Measurements from ENCODE around the gene LRRC49. TPM values are rescaled to one million over a fixed set of nuclear protein-coding genes. Genes with fewer than 3 reads are reported as not detected.
"Not testable (repeated sequence)": the region's sequence is repeated elsewhere in the genome, so short reads cannot be mapped to it uniquely, and the experiment has no call there.

The LRRC49 gene
- total RNA-seq, 2 experiments from 2014 or later: not detected

DNA sequence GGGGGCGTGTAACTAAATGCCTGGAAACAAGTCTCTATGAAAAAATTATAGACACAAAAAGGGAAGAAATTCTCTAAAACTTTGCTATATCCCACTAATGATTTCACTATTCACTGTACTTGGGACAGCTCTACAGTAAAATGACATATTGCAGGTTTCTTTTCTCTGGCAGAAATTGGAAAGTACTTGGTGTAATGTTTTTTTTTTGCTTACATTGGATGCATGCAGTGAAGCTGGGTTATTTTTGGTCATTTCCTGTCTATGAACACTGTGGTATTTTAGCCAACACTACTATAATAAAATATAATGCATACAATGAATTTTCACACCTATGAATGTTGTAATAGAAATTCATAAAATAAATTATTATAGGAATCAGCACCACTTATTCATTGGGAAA is 109.7 kb downstream of the LRRC49 start:
- no peak overlapping the region for H3K4me3 Mint-ChIP-seq
- peaks cover 13% of the 10 kb centered on the region for H3K9me3 Mint-ChIP-seq
- H3K36me3 Mint-ChIP-seq (ENCODE audit: low read depth): no peaks in the 10 kb centered on the region
- POLR2A ChIA-PET: no interaction called here
- peaks cover 28% of the 10 kb centered on the region for H3K27me3 Mint-ChIP-seq
- intact Hi-C loops (cut with micrococcal nuclease): no loop called here
- no peak for DNase-seq
- ATAC-seq: no peak
- H3K4me1 Mint-ChIP-seq (ENCODE audit: low read depth): no peaks in the 10 kb centered on the region
- H3K27ac Mint-ChIP-seq: no peak overlapping the region
- CTCF ChIA-PET: no interaction called here
- TF ChIP-seq, protein P1, sequence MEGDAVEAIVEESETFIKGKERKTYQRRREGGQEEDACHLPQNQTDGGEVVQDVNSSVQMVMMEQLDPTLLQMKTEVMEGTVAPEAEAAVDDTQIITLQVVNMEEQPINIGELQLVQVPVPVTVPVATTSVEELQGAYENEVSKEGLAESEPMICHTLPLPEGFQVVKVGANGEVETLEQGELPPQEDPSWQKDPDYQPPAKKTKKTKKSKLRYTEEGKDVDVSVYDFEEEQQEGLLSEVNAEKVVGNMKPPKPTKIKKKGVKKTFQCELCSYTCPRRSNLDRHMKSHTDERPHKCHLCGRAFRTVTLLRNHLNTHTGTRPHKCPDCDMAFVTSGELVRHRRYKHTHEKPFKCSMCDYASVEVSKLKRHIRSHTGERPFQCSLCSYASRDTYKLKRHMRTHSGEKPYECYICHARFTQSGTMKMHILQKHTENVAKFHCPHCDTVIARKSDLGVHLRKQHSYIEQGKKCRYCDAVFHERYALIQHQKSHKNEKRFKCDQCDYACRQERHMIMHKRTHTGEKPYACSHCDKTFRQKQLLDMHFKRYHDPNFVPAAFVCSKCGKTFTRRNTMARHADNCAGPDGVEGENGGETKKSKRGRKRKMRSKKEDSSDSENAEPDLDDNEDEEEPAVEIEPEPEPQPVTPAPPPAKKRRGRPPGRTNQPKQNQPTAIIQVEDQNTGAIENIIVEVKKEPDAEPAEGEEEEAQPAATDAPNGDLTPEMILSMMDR (IDR thresholded peaks at IDR 0.05): no peak

DNA sequence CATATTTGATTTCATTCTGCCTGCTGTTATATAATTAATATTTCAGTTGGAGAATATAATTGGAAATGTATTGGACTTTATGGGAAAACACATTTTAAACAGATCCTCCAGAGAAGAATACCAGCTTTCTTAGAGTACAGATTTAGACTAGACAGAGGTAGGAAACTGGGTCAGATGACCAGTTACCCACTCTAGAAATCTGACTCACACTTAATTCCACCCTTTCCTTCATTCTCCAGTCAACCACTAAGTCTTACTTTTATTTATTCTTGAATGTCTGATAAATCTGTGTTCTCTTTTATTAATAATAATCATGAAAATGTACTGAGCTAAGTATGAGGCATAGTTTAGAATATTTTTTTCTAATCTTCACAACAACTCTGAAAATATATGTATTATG is 110.7 kb downstream of the LRRC49 start:
- Mint-ChIP-seq H3K36me3 (ENCODE audit: low read depth) (no peaks in the 10 kb centered on the region), H3K4me3 (no peak overlapping the region), H3K27me3 (peaks cover 26% of the 10 kb centered on the region), H3K9me3 (peaks cover 11% of the 10 kb centered on the region), H3K27ac (no peak overlapping the region), H3K4me1 (ENCODE audit: low read depth) (no peaks in the 10 kb centered on the region)
- DNase-seq: no peak
- ChIA-PET CTCF (no interaction called here), POLR2A (no interaction called here)
- TF ChIP-seq, protein P1 (IDR thresholded peaks at IDR 0.05): no peak
- intact Hi-C loops (cut with micrococcal nuclease): no loop called here
- ATAC-seq: no peak

DNA sequence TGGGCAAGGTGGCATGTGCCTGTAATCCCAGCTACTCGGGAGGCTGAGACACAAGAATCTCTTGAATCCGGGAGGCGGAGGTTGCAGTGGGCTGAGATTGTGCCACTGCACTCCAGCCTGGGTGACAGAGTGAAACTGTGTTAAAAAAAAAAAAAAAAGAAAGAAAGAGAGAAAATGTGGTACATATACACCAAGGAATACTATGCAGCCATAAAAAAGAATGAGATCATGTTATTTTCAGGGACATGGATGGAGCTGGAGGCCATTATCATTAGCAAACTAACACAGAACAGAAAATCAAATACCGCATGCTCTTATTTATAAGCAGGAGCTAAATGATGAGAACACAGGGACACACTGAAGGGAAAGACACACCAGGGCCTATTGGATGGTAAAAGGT is 111.9 kb downstream of the LRRC49 start:
- POLR2A ChIA-PET; H3K36me3 Mint-ChIP-seq (ENCODE audit: low read depth); intact Hi-C loops (cut with micrococcal nuclease); CTCF ChIA-PET; H3K4me1 Mint-ChIP-seq (ENCODE audit: low read depth); H3K27ac Mint-ChIP-seq; H3K9me3 Mint-ChIP-seq; DNase-seq; ATAC-seq; H3K4me3 Mint-ChIP-seq: not testable (repeated sequence)
- peaks cover 28% of the 10 kb centered on the region for H3K27me3 Mint-ChIP-seq

- Mint-ChIP-seq H3K27ac (no peak overlapping the region), H3K4me3 (no peak overlapping the region), H3K4me1 (ENCODE audit: low read depth) (no peaks in the 10 kb centered on the region), H3K9me3 (no peaks in the 10 kb centered on the region), H3K36me3 (ENCODE audit: low read depth) (no peaks in the 10 kb centered on the region), H3K27me3 (peaks cover 28% of the 10 kb centered on the region)
- POLR2A ChIA-PET: no interaction called here
- CTCF ChIA-PET: no interaction called here
- intact Hi-C loops (cut with micrococcal nuclease): no loop called here
- no peak for ATAC-seq
- TF ChIP-seq, protein P1 (IDR thresholded peaks at IDR 0.05): no peak
- no peak for DNase-seq
Measured at GRCh38 chr15:71005895-71006294, 113.3 kb downstream of the LRRC49 start.

DNA sequence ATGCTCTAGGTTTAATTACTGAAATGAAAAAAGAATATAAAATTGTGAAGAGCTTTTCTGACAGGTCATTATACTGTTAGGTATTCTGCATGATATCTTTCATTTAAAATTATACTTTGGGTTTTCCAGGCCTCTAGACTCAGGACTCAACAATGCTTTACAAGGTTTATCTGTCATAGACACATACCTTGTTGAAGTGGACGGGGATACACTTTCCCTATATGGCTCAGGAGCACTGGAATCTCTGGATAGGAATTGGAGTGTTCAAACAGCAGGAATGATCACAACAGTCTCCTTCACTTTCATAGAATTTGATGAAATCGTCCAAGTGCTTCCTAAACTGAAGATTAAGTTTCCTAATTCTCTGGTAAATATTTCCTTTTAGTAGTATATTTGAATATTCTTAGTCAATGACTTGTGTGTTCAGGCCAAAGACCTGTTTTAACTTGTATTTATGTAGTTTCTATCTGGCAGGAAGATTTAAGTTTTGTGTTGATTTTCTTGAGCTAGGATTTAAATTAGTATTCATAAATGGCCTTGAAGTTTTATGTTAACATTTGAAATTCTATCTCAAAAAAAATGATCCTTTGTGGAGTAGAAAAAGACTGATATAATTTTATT is 115.7 kb downstream of the LRRC49 start:
- no peaks in the 10 kb centered on the region for H3K9me3 Mint-ChIP-seq
- peaks cover 25% of the 10 kb centered on the region for H3K27me3 Mint-ChIP-seq
- DNase-seq (no peak), ATAC-seq (no peak)
- ChIA-PET CTCF (no interaction called here), POLR2A (no interaction called here)
- intact Hi-C loops (cut with micrococcal nuclease): no loop called here
- TF ChIP-seq, protein P1 (IDR thresholded peaks at IDR 0.05): no peak
- no peak overlapping the region for H3K4me3 Mint-ChIP-seq
- no peaks in the 10 kb centered on the region for H3K36me3 Mint-ChIP-seq (ENCODE audit: low read depth)
- no peaks in the 10 kb centered on the region for H3K4me1 Mint-ChIP-seq (ENCODE audit: low read depth)
- no peak overlapping the region for H3K27ac Mint-ChIP-seq

DNA sequence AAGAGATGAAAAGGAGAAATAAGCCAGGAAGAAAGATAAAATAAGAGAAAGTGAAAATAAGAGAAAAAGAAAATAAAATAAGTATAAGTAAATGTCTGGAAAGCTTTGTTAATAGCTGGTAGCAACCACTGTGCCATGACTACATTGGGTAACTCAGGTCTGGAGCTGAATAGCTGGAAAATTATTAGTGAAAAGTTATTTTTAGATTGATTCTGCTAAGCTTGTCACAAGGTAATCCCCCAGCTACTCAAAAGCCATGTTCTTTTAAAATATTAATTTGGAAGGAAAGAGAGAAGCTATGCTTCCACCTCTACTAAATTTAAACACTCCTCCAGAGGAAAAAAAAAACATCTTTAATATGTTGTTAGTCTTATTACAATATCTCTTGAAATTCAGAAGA is 117.8 kb downstream of the LRRC49 start:
- H3K4me1 Mint-ChIP-seq (ENCODE audit: low read depth): no peaks in the 10 kb centered on the region
- TF ChIP-seq, protein P1 (IDR thresholded peaks at IDR 0.05): no peak
- H3K4me3 Mint-ChIP-seq: no peak overlapping the region
- H3K9me3 Mint-ChIP-seq: no peaks in the 10 kb centered on the region
- POLR2A ChIA-PET: no interaction called here
- no peak overlapping the region for H3K27ac Mint-ChIP-seq
- ATAC-seq: no peak
- H3K36me3 Mint-ChIP-seq (ENCODE audit: low read depth): no peaks in the 10 kb centered on the region
- CTCF ChIA-PET: no interaction called here
- intact Hi-C loops (cut with micrococcal nuclease): no loop called here
- no peak for DNase-seq
- H3K27me3 Mint-ChIP-seq: peaks cover 20% of the 10 kb centered on the region

Measured in activated CD8-positive, alpha-beta T cell treated with anti-CD3 and anti-CD28 coated beads for 36 hours (primary cell).